H1 (cell line): ENCODE results near the gene NRDE2. TPM values are rescaled to one million over a fixed set of nuclear protein-coding genes. Genes with fewer than 3 reads are reported as not detected.

Source experiments
- CTCF ChIA-PET: fragments of 300-600 bp; sonication (Branson Sonifier 250); formaldehyde crosslinking; loops from one replicate; lab custom pipeline; 2021; ENCODE audit not compliant: partially characterized antibody; lab: Charles Lee
- POLR2A ChIA-PET: fragments of 300-600 bp; sonication (Branson Sonifier 250); formaldehyde crosslinking; loops from one replicate; lab custom pipeline; 2021; ENCODE audit warnings: inconsistent platforms; ENCODE audit not compliant: partially characterized antibody; lab: Charles Lee
- DNase-seq, 2 experiments: peaks; one replicate each; pipeline versions ENCODE4 v3.0.0 to v3.0.0-alpha.2; 2010 to 2022; ENCODE audit warnings: low spot score in 2 of 2, low read depth in 1 of 2, mixed read lengths in 1 of 2
- FAIRE-seq: peaks from 2 replicates; lab custom pipeline; 2011; peaks lifted over from hg19 to GRCh38; lab: Jason Lieb, UNC
- H2AFZ ChIP-seq: 2 replicates; pipeline ENCODE4 v1.8.1; 2012; ENCODE audit warnings: low read length, inconsistent platforms
- H2AK5ac ChIP-seq: 2 replicates; pipeline ENCODE4 v1.6.1; 2013; ENCODE audit warnings: low read depth, low read length
- H2BK120ac ChIP-seq: replicated peaks from 2 replicates; pipeline ENCODE3; 2013; ENCODE audit warnings: low read depth, low read length, inconsistent platforms
- H2BK12ac ChIP-seq: 2 replicates; pipeline ENCODE4 v1.6.1; 2013; ENCODE audit warnings: low read depth, low read length
- H2BK15ac ChIP-seq: 2 replicates; pipeline ENCODE4 v1.6.1; 2013; ENCODE audit warnings: low read length
- H2BK20ac ChIP-seq: 2 replicates; pipeline ENCODE4 v1.6.1; 2013; ENCODE audit warnings: low read length
- H2BK5ac ChIP-seq: 2 replicates; pipeline ENCODE4 v1.6.1; 2013; ENCODE audit warnings: low read depth, low read length
- H3K14ac ChIP-seq: 2 replicates; pipeline ENCODE4 v1.6.1; 2013; ENCODE audit warnings: inconsistent platforms; ENCODE audit not compliant: insufficient read length
- H3K18ac ChIP-seq: 2 replicates; pipeline ENCODE4 v1.6.1; 2013; ENCODE audit warnings: low read length; ENCODE audit errors: extremely low read depth
- H3K23ac ChIP-seq: 2 replicates; pipeline ENCODE4 v1.6.1; 2013; ENCODE audit warnings: inconsistent platforms; ENCODE audit not compliant: insufficient read length
- H3K23me2 ChIP-seq: 2 replicates; pipeline ENCODE4 v1.6.1; 2013; ENCODE audit warnings: low read depth, low read length
- H3K27ac ChIP-seq: 2 replicates; pipeline ENCODE4 v1.6.1; 2011; ENCODE audit warnings: low read depth, low read length, inconsistent platforms
- H3K27me3 ChIP-seq, 4 experiments: replicated peaks in 1 of 4; 1 replicate in 1 of 4; 2 replicates in 3 of 4; pipeline versions ENCODE4 v1.6.1 to v1.8.1; 2011 to 2013; ENCODE audit warnings: low read length in 3 of 4, mild to moderate bottlenecking in 3 of 4, inconsistent platforms in 2 of 4, mixed read lengths in 2 of 4, moderate library complexity in 1 of 4; ENCODE audit not compliant: control insufficient read depth in 3 of 4, insufficient read depth in 3 of 4; ENCODE audit errors: extremely low read depth in 1 of 4
- H3K36me3 ChIP-seq, 4 experiments: 2 replicates each; pipeline versions ENCODE4 v1.6.1 to v1.8.1; 2011 to 2013; ENCODE audit warnings: mild to moderate bottlenecking in 4 of 4, low read length in 3 of 4, moderate library complexity in 2 of 4, control low read depth in 1 of 4, inconsistent platforms in 1 of 4; ENCODE audit not compliant: insufficient read depth in 4 of 4, control insufficient read depth in 2 of 4
- H3K4ac ChIP-seq: replicated peaks from 2 replicates; pipeline ENCODE3; 2013; ENCODE audit warnings: low read length, low read depth, mixed read lengths, inconsistent platforms; ENCODE audit not compliant: insufficient read length
- H3K4me1 ChIP-seq, 4 experiments: replicated peaks in 1 of 4; 1 replicate in 1 of 4; 2 replicates in 3 of 4; pipeline versions ENCODE4 v1.6.1 to v1.8.1; 2011 to 2013; ENCODE audit warnings: low read length in 3 of 4, inconsistent platforms in 2 of 4, mixed read lengths in 1 of 4; ENCODE audit not compliant: insufficient read depth in 4 of 4, control insufficient read depth in 3 of 4
- H3K4me2 ChIP-seq, 2 experiments: 2 replicates each; pipeline versions ENCODE4 v1.6.1 to v1.8.1; 2011 to 2013; ENCODE audit warnings: low read depth in 2 of 2, low read length in 2 of 2, control low read depth in 1 of 2, inconsistent platforms in 1 of 2, mild to moderate bottlenecking in 1 of 2; ENCODE audit not compliant: insufficient read depth in 1 of 2
- H3K4me3 ChIP-seq, 4 experiments: fragments of 200-600, 300-600 bp in 1 of 4; sonication (generic), shearing (Covaris generic), sonication (Bioruptor Twin) in 1 of 4; 2 replicates each; pipeline versions ENCODE4 v1.5.1 to v1.8.1; 2011 to 2016; ENCODE audit warnings: low read length in 4 of 4, low read depth in 3 of 4, control low read depth in 2 of 4, inconsistent platforms in 2 of 4, mild to moderate bottlenecking in 2 of 4, mixed read lengths in 1 of 4, moderate library complexity in 1 of 4; ENCODE audit not compliant: insufficient read depth in 2 of 4; ENCODE audit errors: extremely low read depth in 1 of 4
- H3K56ac ChIP-seq: replicated peaks from 2 replicates; pipeline ENCODE3; 2013; ENCODE audit warnings: low read depth, mild to moderate bottlenecking, mixed read lengths, low read length, inconsistent platforms; ENCODE audit not compliant: insufficient read length
- H3K79me1 ChIP-seq: 2 replicates; pipeline ENCODE4 v1.6.1; 2013; ENCODE audit warnings: low read depth, low read length, control low read depth
- H3K79me2 ChIP-seq, 2 experiments: 2 replicates each; pipeline versions ENCODE4 v1.6.1 to v1.8.1; 2012 to 2013; ENCODE audit warnings: low read length in 2 of 2, mild to moderate bottlenecking in 2 of 2, inconsistent platforms in 1 of 2; ENCODE audit not compliant: insufficient read depth in 2 of 2, control insufficient read depth in 1 of 2
- H3K9ac ChIP-seq, 4 experiments: replicated peaks in 1 of 4; 1 replicate in 1 of 4; 2 replicates in 3 of 4; pipeline versions ENCODE4 v1.6.1 to v1.8.1; 2011 to 2013; ENCODE audit warnings: low read depth in 3 of 4, low read length in 3 of 4, control low read depth in 2 of 4, mild to moderate bottlenecking in 2 of 4, moderate library complexity in 2 of 4, inconsistent platforms in 1 of 4; ENCODE audit errors: extremely low read depth in 1 of 4
- H3K9me3 ChIP-seq, 2 experiments: 2 replicates each; pipeline versions ENCODE4 v1.6.1 to v1.8.1; 2012 to 2013; ENCODE audit warnings: mild to moderate bottlenecking in 2 of 2, moderate library complexity in 2 of 2, control low read depth in 1 of 2, inconsistent platforms in 1 of 2, low read depth in 1 of 2, low read length in 1 of 2, mixed read lengths in 1 of 2; ENCODE audit not compliant: insufficient read depth in 2 of 2
- H4K20me1 ChIP-seq, 2 experiments: replicated peaks in 1 of 2; 2 replicates each; pipeline versions ENCODE3 to v1.8.1; 2011 to 2013; ENCODE audit warnings: inconsistent platforms in 2 of 2, low read length in 2 of 2, mild to moderate bottlenecking in 1 of 2; ENCODE audit not compliant: insufficient read depth in 2 of 2, control insufficient read depth in 1 of 2
- H4K5ac ChIP-seq: 2 replicates; pipeline ENCODE4 v1.6.1; 2013; ENCODE audit warnings: low read length, low read depth, mixed read lengths, inconsistent platforms; ENCODE audit not compliant: insufficient read length
- H4K8ac ChIP-seq: 2 replicates; pipeline ENCODE4 v1.8.0; 2013; ENCODE audit warnings: mild to moderate bottlenecking, moderate library complexity, low read length, inconsistent platforms; ENCODE audit not compliant: insufficient read depth; ENCODE audit errors: extremely low read depth
- H4K91ac ChIP-seq: replicated peaks from 2 replicates; pipeline ENCODE3; 2013; ENCODE audit warnings: low read length, mixed read lengths, inconsistent platforms; ENCODE audit not compliant: insufficient read length
- KDM1A ChIP-seq: fragments of 200-600, 300-600 bp; sonication (generic); IDR thresholded peaks from 2 replicates; pipeline ENCODE4 v1.7.1; 2016; ENCODE audit warnings: mild to moderate bottlenecking, low read length, borderline replicate concordance
- SIRT6 ChIP-seq: IDR thresholded peaks from one replicate; pipeline ENCODE4 v1.7.1; 2012; ENCODE audit warnings: low read length, inconsistent platforms
- SRF ChIP-seq: IDR thresholded peaks from 2 replicates; pipeline ENCODE4 v1.6.1; 2011; ENCODE audit warnings: mild to moderate bottlenecking, low read depth, low read length, moderate library complexity
- WGBS, 2 experiments: shearing (Covaris generic) in 1 of 2; methylation state at CpG; one replicate each; pipeline versions ENCODE4 v1.1.6 to v1.1.7; 2013 to 2015; ENCODE audit warnings: low lambda C conversion rate in 2 of 2, mixed read lengths in 2 of 2, inconsistent platforms in 1 of 2, low coverage in 1 of 2, missing lambda C conversion rate in 1 of 2; ENCODE audit not compliant: insufficient replicate concordance in 2 of 2, insufficient coverage in 1 of 2, insufficient read length in 1 of 2; ENCODE audit errors: extremely low coverage in 1 of 2, missing lambda C conversion rate in 1 of 2; 5-methylcytosine and 5-hydroxymethylcytosine counted together
- polyA plus RNA-seq, 7 experiments: library from polyadenylated mRNA; depleted of rRNA in 3 of 7; stranded (reverse) in 5 of 7; unstranded in 2 of 7; fragments of >200 nt in 5 of 7; fragments of 200-250 nt in 2 of 7; gene quantifications; 1 replicate in 5 of 7; 2 replicates in 1 of 7; 4 replicates in 1 of 7; pipeline versions ENCODE4 v1.2.1 to v1.2.3, GENCODE V29; 2011 to 2013; ENCODE audit warnings: missing spikeins in 2 of 7, mixed read lengths in 2 of 7
- total RNA-seq: library from RNA; stranded (reverse); fragmentation: NEBNext Ultra II Directional; extraction: Animal tissue kit (Norgen Biotek cat#: 25700); gene quantifications from 2 replicates; pipeline ENCODE4 v1.2.1, GENCODE V29; 2021

The NRDE2 gene
- total and polyA plus RNA-seq, 2 of the 8 experiments (the other 6 are each of a cell fraction or from before 2014, with no cell fraction given) = 4.9 to 12.1 TPM

GRCh38 chr14:90288651-90289355 is 42.9 kb downstream of the NRDE2 start:
- Histone ChIP-seq H3K23ac (no peak overlapping the region), H4K5ac (no peak overlapping the region), H3K27ac (no peak overlapping the region), H2BK5ac (no peak overlapping the region), H3K79me1 (no peaks in the 10 kb centered on the region), H3K4me3 (no peak overlapping the region), H3K14ac (no peak overlapping the region), H3K9me3 (no peaks in the 10 kb centered on the region), H2BK20ac (no peak overlapping the region), H3K27me3 (no peaks in the 10 kb centered on the region), H2AFZ (no peak overlapping the region), H2AK5ac (no peak overlapping the region), H3K9ac (no peak overlapping the region), H3K4me1 (peaks cover 0 to 8% (median 0%) of the 10 kb centered on the region in 4 experiments; a peak in 3 of 7 replicates), H3K4ac (no peak overlapping the region), H4K20me1 (no peaks in the 10 kb centered on the region), H3K79me2 (no peaks in the 10 kb centered on the region), H3K23me2 (no peaks in the 10 kb centered on the region), H2BK15ac (no peak overlapping the region), H3K36me3 (peaks cover 0 to 23% (median 14%) of the 10 kb centered on the region in 4 experiments; a peak in 5 of 8 replicates), H3K18ac (no peak overlapping the region), H4K91ac (no peak overlapping the region), H3K56ac (no peak overlapping the region), H4K8ac (no peak overlapping the region), H3K4me2 (no peak overlapping the region), H2BK120ac (no peak overlapping the region), H2BK12ac (no peak overlapping the region)
- no peak for DNase-seq
- POLR2A ChIA-PET = interaction anchor here (0.9 to 2.2 kb wide), 2 partner anchors 95 to 108 kb away, joined by 3 to 14 read pairs; partner anchors contain the start of gene CALM1
- CTCF ChIA-PET = interaction anchor here (0.5 to 5.4 kb wide), 36 partner anchors 10 to 885 kb away, joined by 3 to 34 read pairs (median 4); no protein-coding TSS in a partner anchor
- no peak for FAIRE-seq
- WGBS, 2 experiments = 96% methylated on average over 12 of the region's 12 CpGs; no CpG with 5 or more reads in 1 of the 2 experiments
- TF ChIP-seq SIRT6 = no peak
- TF ChIP-seq KDM1A = no peak
- no peak for TF ChIP-seq SRF
